Stimulated activated CD8-positive, alpha-beta memory T cell treated with anti-CD3 and anti-CD28 coated beads, Interleukin-15, amount 100 ng/mL, for 1 hour (primary cell): ENCODE results near the gene LYG1.
"Not testable (repeated sequence)": the region's sequence is repeated elsewhere in the genome, so short reads cannot be mapped to it uniquely, and the experiment has no call there.

Experiments used
- DNase-seq: peaks from one replicate; pipeline ENCODE4 v3.0.0-alpha.2; 2020; ENCODE audit warnings: low read depth

LYG1 gene

DNA sequence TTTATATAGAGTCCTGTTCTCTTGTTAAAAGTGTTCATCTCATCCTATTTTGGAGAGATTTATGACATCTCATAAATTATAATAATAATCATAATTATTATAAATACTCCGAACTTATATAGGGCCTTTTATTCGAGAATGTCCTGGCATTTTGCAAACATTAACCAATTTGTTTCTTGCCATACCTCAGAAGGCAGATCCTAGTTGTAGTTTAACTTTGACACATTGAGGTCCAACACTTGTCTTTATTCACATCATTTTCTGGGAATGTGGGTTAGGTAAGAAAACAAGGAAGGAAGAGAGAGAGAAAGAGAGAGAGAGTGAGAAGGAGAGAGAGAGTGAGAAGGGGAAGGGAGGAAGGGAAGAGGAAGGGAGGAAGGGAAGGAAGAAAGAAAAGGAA, at the start of gene LYG1:
Gene LYG1 (minus strand): TSS at position 101 of the 400 bp plus-strand sequence. CDS start 5,527 bp downstream, outside the sequence.
- not testable (repeated sequence) for DNase-seq

GRCh38 chr2:99350194-99350593, 49.2 kb upstream of the LYG1 start:
- DNase-seq = no peak

DNA sequence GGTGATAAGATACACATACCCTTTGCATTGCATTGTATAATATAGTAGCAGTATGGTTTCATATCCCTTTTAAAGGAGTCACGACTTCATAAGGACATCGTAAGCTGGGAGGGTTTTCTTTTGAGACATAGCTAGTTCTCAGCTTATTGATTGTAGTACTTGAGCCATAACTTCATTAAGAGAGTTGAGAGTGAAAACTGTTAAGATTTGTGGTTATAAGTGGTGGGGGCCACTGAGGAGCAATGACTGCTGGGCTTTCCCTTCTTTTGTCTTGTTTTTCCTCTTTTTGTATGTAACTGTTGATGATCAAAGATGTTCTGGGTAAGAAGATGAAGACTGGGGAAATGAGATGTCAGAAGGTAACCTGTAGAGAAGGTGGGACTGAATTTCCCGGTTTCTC, 47.2 kb upstream of the LYG1 start:
- no peak for DNase-seq

- DNase-seq = no peak
Observed at GRCh38 chr2:99346218-99346617, 45.2 kb upstream of the LYG1 start.

GRCh38 chr2:99345446-99345845, 44.4 kb upstream of the LYG1 start:
- not testable (repeated sequence) for DNase-seq

DNA sequence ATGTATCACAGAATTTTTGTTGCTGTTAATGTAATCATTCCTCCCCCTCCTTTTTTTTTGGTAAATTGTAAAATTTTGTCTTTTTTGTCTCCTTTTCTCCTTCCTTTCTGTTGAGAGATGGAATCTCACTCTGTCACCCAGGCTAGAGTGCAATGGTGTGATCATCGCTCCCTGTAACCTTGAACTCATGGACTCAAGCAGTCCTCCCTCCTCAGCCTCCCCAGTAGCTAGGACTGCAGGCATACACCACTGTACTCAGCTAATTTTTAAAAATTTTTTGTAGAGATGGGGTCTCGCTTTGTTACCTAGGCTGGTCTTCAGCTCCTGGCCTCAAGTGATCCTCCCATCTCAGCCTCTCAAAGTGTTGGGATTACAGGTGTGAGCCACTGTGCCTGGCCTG, 41.5 kb upstream of the LYG1 start:
- DNase-seq = no peak

DNA sequence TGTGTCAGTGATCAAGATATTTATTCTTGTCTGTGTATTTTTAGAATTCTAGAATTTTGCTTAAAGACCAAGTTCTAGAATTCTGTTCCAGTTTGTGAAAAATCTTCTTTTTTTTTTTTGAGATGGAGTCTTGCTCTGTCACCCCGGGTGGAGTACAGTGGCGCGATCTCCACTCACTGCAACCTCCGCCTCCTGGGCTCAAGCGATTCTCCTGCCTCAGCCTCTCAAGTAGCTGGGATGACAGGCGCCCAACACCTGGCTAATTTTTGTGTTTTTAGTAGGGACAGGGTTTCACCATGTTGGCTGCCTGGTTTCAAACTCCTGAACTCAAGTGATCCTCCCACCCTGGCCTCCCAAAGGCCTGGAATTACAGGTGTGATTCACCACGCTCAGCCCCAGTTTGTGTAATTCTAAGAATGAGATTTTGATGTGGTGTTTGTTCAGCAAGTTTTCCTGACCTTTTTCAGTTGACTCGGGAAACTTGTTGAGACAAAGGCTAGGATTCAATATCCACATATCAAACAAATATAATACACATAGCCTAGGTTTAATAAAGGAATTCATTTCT, 39.8 kb upstream of the LYG1 start:
- DNase-seq = no peak

DNA sequence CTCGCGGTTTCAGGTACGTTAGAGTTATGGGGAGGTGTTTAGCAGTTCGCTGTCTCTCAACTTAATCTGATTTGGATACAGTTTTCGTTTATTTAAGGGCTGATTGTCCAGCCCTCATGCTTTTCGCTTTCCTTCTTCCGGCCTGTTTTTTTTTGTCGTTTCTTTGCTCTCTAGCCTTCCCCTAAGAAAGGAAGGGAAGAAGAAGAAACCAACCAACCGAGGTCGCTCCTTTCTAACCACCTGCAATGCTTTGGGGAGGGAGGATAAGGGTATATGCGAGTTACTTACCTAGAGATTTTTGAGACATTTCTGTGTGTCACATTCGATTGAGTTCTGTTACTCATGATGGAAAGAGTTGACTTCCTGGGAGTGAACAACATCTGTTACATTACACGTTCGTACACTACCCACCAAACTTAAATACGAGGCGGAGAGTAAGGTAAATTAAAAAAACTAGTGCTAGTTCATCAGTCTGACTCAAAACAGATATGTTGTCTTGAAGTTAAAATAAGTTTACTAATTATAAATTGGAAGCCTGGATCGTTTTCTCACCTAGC, 37.1 kb upstream of the LYG1 start:
- no peak for DNase-seq

GRCh38 chr2:99337113-99338028, 36.4 kb upstream of the LYG1 start, which contains the start of gene EIF5B:
EIF5B (plus strand) TSS chr2:99337389; CDS start chr2:99337555, 166 bp downstream.
- peak; percentile 79 for DNase-seq

- DNase-seq = no peak
Observed at GRCh38 chr2:99336804-99337112, 35.8 kb upstream of the LYG1 start.

- peak; percentile 92 for DNase-seq
Observed at GRCh38 chr2:99335911-99336803, 35.2 kb upstream of the LYG1 start, which contains the start of gene TXNDC9. TXNDC9 (minus strand) TSS chr2:99336333; CDS start chr2:99333210, 3,123 bp downstream.

DNA sequence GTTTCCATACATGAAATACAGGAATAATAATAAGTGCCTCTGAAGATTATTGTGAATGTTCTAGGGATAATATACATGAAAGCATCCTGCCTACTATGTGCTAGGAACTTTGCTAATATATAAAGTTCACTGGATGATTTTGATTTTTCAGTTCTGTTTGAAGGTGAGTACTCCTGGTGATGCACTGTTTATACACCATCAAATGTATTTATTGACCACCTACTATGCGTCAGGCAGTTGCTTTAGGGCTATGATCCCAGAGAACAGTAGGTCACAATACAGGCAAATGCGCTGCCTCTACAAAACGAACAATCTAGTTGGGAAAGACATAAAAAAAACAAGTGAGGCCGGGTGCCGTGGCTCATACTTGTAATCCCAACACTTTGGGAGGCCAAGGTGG, 24.4 kb upstream of the LYG1 start:
- DNase-seq = no peak

- DNase-seq = not testable (repeated sequence)
Observed at GRCh38 chr2:99317873-99318200, 16.8 kb upstream of the LYG1 start.

GRCh38 chr2:99317161-99317872, 16.3 kb upstream of the LYG1 start:
- DNase-seq = no peak

DNA sequence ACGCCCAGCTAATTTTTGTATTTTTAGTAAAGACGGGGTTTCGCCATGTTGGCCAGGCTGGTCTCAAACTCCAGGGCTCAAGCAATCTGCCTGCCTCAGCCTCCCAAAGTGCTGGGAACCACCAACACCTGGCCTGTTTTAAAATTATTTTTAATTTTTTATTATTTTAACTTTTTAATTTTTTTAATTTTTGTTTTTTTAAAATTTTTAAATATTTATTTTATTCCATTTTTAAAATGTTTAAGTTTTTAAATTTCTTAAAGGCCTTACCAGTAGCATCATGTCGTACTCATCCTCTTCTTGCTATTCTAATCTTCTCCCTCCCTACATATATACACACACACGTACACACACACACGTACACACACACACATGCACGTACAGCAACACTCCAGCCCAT, 1.4 kb downstream of the LYG1 start:
- DNase-seq = no peak

DNA sequence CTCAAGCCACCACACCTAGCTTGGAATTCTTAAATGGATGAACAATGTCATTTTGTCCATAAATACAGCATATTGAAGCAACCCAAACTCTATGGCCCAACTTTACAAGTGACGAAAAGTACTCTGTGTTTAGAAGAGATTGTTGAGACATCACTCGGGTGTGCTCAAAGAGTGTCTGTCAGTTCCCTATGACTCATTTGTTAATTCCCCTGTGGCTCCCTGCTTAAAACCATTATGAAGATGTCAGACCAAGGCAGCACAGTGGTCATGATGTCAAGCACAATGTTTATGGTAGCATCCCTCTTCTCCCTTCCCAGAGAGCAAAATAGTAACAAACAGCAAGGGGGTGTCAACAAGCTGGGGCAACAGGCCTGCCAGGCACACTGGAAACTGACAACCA, 3.0 kb downstream of the LYG1 start:
- DNase-seq = no peak

GRCh38 chr2:99285526-99285925, 15.5 kb downstream of the LYG1 start:
- DNase-seq = no peak

- DNase-seq = no peak
Observed at GRCh38 chr2:99279969-99280695, 20.9 kb downstream of the LYG1 start.

DNA sequence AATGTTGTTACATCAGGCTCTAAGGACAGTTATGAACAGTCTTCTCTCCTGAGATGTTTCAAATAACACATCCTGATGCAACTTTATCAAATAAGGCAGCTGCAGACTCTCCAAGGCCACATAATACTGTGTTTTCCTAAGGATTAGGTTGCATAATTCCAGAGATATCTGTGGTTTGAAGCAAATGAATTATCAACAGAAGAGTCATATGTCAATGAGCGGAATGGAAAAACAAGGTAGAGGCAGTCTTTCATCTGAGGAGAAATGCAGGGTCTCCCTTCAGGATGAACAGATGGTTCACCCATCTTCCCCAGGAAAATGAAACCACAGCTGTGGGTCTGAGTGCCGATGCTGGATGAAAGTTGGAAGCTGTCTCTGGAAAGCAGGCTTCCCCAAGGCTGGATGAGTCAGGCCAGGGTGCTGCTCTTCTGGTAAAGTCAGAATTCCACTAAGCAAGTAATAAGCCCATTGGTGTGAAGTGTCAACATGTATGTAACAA, 22.2 kb downstream of the LYG1 start:
- no peak for DNase-seq

DNA sequence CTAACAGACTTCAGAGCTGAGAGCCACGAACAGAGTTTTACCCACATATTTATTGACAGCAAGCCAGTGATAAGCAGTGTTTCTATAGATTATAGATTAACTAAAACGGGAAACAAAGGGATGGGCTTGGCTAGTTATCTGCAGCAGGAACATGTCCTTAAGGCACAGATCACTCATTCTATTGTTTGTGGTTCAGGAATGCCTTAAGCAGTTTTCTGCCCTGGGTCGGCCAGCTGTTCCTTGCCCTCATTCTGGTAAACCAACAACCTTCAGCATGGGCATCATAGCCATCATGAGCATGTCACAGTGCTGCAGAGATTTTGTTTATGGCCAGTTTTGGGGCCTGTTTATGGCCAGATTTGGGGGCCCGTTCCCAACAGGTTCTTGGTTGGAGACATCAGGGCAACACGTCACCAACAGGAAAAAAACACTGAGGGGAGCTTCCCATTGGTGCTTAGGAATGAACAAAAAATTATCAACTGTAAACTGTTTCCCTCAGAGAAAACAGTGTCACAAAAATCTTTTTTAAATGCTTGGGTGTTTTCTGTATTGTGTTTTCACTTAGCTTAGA, 22.7 kb downstream of the LYG1 start:
- not testable (repeated sequence) for DNase-seq
